ENCODE results near the gene OR52W1. TPM values are rescaled to one million over a fixed set of nuclear protein-coding genes. Genes with fewer than 3 reads are reported as not detected.
A peak's percentile ranks its signal among the peaks of the same experiment; 100 is the strongest.

OR52W1 gene
- total RNA-seq, 1 donor from 2014 or later, result not detected

DNA sequence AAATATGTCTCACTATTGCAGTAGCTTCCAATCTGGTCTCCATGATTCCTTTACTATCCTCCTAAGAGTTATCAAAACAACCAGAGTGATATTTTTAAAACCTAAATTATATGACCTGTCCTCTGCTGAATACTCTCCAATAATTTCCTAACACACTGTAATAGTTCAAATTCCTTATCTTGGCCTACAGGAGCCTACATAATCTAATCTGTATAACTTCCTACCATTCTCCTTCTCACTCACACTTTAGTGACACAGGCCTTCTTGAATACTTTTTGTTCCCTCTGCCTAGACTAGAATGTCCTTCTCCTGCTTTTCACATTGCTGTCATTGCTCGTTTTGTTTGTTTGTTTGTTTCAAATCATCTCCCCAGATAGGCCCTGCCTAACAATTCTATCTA is 26.0 kb downstream of the OR52W1 start:
- H3K27me3 Mint-ChIP-seq (ENCODE audit: unreplicated experiment), result no peaks in the 10 kb centered on the region
- TF ChIP-seq, protein P1, sequence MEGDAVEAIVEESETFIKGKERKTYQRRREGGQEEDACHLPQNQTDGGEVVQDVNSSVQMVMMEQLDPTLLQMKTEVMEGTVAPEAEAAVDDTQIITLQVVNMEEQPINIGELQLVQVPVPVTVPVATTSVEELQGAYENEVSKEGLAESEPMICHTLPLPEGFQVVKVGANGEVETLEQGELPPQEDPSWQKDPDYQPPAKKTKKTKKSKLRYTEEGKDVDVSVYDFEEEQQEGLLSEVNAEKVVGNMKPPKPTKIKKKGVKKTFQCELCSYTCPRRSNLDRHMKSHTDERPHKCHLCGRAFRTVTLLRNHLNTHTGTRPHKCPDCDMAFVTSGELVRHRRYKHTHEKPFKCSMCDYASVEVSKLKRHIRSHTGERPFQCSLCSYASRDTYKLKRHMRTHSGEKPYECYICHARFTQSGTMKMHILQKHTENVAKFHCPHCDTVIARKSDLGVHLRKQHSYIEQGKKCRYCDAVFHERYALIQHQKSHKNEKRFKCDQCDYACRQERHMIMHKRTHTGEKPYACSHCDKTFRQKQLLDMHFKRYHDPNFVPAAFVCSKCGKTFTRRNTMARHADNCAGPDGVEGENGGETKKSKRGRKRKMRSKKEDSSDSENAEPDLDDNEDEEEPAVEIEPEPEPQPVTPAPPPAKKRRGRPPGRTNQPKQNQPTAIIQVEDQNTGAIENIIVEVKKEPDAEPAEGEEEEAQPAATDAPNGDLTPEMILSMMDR (IDR thresholded peaks at IDR 0.05), result no peak
- no peaks in the 10 kb centered on the region for H3K4me1 Mint-ChIP-seq (ENCODE audit: unreplicated experiment)
- H3K36me3 Mint-ChIP-seq (ENCODE audit: unreplicated experiment), result peaks cover 17% of the 10 kb centered on the region
- no peaks in the 10 kb centered on the region for H3K9me3 Mint-ChIP-seq (ENCODE audit: unreplicated experiment)
- H3K4me3 Mint-ChIP-seq (ENCODE audit: unreplicated experiment), result no peak overlapping the region
- no peak overlapping the region for H3K27ac Mint-ChIP-seq (ENCODE audit: unreplicated experiment)
- DNase-seq (ENCODE audit: extremely low spot score, unreplicated experiment), result no peak

DNA sequence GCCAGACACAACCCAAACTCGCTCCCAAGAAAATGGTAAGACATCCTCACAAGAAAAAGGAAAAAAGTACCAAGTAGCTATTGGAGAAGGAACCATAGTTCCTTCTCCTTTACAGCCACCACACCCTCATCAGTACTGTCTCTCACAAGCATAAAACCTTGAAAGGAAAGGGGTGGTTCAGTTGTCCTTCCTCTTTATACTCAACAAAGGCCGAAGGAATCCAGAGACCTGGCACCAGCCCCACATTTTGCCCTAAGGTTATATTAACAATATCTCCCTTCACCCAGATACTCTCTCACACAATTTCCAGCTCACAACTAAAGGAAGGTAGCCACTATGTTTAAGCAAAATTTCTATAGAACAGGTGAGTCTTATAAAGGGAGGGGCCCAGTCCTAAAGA is 26.9 kb downstream of the OR52W1 start:
- Mint-ChIP-seq H3K27me3 (ENCODE audit: unreplicated experiment) (no peaks in the 10 kb centered on the region), H3K27ac (ENCODE audit: unreplicated experiment) (no peak overlapping the region), H3K36me3 (ENCODE audit: unreplicated experiment) (peaks cover 15% of the 10 kb centered on the region), H3K4me3 (ENCODE audit: unreplicated experiment) (no peak overlapping the region), H3K9me3 (ENCODE audit: unreplicated experiment) (no peaks in the 10 kb centered on the region), H3K4me1 (ENCODE audit: unreplicated experiment) (no peaks in the 10 kb centered on the region)
- DNase-seq (ENCODE audit: extremely low spot score, unreplicated experiment), result no peak
- TF ChIP-seq, protein P1 (IDR thresholded peaks at IDR 0.05), result no peak

DNA sequence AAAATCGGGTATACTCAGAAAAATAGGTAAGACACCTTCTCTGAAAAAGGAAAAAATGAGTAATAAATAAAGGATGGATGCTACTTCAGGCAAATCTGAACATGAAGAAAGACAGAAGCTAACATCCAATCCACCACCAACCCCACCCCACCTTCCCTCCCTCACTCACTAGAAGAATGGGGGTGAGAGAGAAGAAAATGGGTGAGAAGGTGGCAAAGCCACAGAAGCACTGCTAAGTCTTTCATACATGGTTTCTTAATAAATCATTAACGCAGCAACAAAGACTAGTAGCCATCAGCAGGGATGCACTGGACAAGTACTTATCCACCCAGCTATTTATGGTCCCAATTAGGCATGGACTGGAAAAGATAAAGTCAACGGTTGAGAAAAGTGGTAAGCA is 29.5 kb downstream of the OR52W1 start:
- Mint-ChIP-seq H3K27me3 (ENCODE audit: unreplicated experiment) (no peaks in the 10 kb centered on the region), H3K27ac (ENCODE audit: unreplicated experiment) (no peak overlapping the region), H3K9me3 (ENCODE audit: unreplicated experiment) (no peaks in the 10 kb centered on the region), H3K4me3 (ENCODE audit: unreplicated experiment) (no peak overlapping the region), H3K36me3 (ENCODE audit: unreplicated experiment) (peaks cover 5% of the 10 kb centered on the region), H3K4me1 (ENCODE audit: unreplicated experiment) (peaks cover 7% of the 10 kb centered on the region)
- TF ChIP-seq, protein P1 (IDR thresholded peaks at IDR 0.05), result no peak
- no peak for DNase-seq (ENCODE audit: extremely low spot score, unreplicated experiment)

DNA sequence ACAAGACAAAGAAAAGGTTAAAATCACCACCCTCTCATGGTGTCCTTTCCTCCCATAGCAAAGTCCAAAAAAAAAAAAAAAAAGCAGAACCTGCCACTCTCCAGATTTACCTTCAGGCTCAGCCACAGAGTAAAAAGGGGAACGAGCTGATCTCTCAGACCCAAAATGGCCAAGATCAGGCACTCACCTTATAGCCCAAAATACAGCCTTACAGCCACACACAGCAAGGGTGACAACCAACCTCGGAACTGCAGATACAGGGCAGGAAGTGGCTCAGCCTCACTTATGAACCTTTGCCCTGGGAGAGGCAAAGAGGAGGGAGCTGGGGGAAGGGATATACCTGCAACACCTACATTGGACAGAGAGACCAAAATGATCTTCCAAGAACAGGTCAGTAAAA is 30.9 kb downstream of the OR52W1 start:
- DNase-seq (ENCODE audit: extremely low spot score, unreplicated experiment), result no peak
- no peak overlapping the region for H3K4me3 Mint-ChIP-seq (ENCODE audit: unreplicated experiment)
- TF ChIP-seq, protein P1 (IDR thresholded peaks at IDR 0.05), result no peak
- no peak overlapping the region for H3K27ac Mint-ChIP-seq (ENCODE audit: unreplicated experiment)
- H3K9me3 Mint-ChIP-seq (ENCODE audit: unreplicated experiment), result no peaks in the 10 kb centered on the region
- peaks cover 15% of the 10 kb centered on the region for H3K4me1 Mint-ChIP-seq (ENCODE audit: unreplicated experiment)
- no peaks in the 10 kb centered on the region for H3K27me3 Mint-ChIP-seq (ENCODE audit: unreplicated experiment)
- peaks cover 2% of the 10 kb centered on the region for H3K36me3 Mint-ChIP-seq (ENCODE audit: unreplicated experiment)

DNA sequence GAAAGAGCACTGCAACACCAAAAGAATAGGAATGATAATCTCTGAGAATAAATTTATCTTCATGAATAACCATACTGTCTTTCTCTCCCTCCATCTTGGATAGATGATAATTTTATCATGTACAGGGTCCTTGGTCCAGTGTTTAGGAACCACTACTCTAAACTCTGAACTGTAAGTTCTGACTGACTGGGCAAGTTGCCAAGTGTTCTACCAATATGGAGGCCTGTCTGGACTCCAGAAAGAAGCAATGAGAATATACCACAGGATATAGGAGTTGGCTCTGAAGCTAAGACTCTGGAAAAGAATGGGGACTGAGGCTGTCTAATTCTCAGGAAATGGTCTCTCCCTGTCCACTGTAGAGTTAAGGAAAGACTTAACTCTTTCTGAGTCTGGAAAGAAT is 33.9 kb downstream of the OR52W1 start:
- TF ChIP-seq, protein P1 (IDR thresholded peaks at IDR 0.05), result no peak
- Mint-ChIP-seq H3K9me3 (ENCODE audit: unreplicated experiment) (no peaks in the 10 kb centered on the region), H3K27me3 (ENCODE audit: unreplicated experiment) (no peaks in the 10 kb centered on the region), H3K4me1 (ENCODE audit: unreplicated experiment) (peaks cover 19% of the 10 kb centered on the region), H3K36me3 (ENCODE audit: unreplicated experiment) (no peaks in the 10 kb centered on the region), H3K27ac (ENCODE audit: unreplicated experiment) (no peak overlapping the region), H3K4me3 (ENCODE audit: unreplicated experiment) (peak overlapping the region; percentile 99)
- no peak for DNase-seq (ENCODE audit: extremely low spot score, unreplicated experiment)
